Measurements from ENCODE around the gene USP17L28. TPM values are rescaled to one million over a fixed set of nuclear protein-coding genes. Genes with fewer than 3 reads are reported as not detected.
"Not testable (repeated sequence)": the region's sequence is repeated elsewhere in the genome, so short reads cannot be mapped to it uniquely, and the experiment has no call there.

USP17L28 gene
- total RNA-seq, 1 donor from 2014 or later = not detected

DNA sequence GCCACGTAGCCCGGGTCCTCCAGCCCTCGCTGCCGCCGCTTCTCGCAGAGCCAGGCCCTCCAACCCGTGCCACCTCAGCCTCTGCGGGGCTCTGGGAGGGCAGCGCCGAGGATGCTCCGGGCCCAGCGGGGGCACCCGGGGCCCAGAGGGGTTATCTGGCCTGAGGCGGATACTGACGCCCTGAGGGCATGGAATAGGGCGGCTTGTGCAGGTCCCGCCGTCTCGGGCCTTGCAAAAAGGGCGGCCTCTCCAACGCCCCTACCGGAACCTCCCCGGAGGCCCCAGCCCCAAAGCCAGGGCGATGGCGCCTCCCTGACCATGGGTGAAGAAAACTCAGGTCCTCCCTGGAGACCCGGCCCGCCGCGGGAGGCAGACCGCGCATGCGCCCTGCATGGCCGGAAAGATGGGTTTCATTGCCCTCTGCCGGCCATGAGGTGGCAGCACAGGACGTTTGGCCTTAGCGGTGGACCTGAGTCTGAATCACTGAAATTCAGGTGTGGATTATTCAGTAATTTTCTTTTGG, 32.4 kb downstream of the USP17L28 start:
- H3K36me3 ChIP-seq; H3K27ac ChIP-seq; H3K9me3 ChIP-seq; H3K27me3 ChIP-seq; intact Hi-C loops (cut with DNase I); H3K4me1 ChIP-seq: not testable (repeated sequence)
- TF ChIP-seq, protein P1, sequence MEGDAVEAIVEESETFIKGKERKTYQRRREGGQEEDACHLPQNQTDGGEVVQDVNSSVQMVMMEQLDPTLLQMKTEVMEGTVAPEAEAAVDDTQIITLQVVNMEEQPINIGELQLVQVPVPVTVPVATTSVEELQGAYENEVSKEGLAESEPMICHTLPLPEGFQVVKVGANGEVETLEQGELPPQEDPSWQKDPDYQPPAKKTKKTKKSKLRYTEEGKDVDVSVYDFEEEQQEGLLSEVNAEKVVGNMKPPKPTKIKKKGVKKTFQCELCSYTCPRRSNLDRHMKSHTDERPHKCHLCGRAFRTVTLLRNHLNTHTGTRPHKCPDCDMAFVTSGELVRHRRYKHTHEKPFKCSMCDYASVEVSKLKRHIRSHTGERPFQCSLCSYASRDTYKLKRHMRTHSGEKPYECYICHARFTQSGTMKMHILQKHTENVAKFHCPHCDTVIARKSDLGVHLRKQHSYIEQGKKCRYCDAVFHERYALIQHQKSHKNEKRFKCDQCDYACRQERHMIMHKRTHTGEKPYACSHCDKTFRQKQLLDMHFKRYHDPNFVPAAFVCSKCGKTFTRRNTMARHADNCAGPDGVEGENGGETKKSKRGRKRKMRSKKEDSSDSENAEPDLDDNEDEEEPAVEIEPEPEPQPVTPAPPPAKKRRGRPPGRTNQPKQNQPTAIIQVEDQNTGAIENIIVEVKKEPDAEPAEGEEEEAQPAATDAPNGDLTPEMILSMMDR (IDR thresholded peaks at IDR 0.05) = peak in 2 of 3 experiments; percentile 38 to 51
- DNase-seq (ENCODE audit: low spot score in 2 of 2) = peak in 1 of 2 donors; percentile 71
- H3K4me3 ChIP-seq = peak overlapping the region in 1 of 2 donors; percentile 54

DNA sequence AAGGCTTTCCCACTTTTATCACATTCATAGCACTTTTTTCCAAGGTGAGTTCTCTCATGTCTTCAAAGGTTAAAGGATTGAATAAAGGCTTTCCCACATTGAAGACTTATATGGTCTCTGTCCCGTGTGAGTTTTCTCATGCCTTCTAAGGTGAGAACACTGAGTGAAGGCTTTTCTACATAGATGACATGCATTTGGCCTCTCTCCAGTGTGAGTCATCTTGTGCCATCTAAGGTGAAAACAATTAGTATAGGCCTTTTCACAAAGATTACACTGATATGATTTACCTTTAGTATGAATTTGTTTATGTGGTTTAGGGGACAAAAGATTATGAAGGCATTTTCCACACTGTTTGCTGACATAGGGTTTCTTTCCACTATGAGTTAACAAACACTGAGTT, 35.4 kb downstream of the USP17L28 start:
- no peak overlapping the region for H3K27ac ChIP-seq
- no peaks in the 10 kb centered on the region for H3K36me3 ChIP-seq
- H3K4me3 ChIP-seq = no peak overlapping the region
- H3K4me1 ChIP-seq = no peaks in the 10 kb centered on the region
- TF ChIP-seq, protein P1 (IDR thresholded peaks at IDR 0.05) = no peak
- H3K9me3 ChIP-seq = no peaks in the 10 kb centered on the region
- H3K27me3 ChIP-seq = no peaks in the 10 kb centered on the region
- DNase-seq (ENCODE audit: low spot score in 2 of 2) = no peak
- intact Hi-C loops (cut with DNase I) = no loop called here

DNA sequence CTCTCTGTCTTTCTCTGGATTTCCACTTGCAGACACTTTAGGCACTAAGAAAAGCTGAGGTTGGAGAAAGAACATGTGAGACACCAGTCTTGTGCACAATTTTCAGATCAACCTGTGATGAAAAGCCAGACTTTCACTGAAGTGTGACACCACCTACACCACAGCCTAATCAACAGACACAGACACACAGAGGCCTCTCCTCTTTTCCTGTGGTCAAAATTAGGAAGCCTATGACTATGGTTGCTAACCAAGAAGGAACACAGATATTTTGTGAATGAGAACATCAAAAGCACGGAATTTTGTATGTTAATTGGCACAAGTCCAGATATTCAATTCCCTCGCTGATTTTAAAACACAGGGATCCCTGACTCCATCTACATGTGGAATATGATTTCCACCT, 40.3 kb downstream of the USP17L28 start:
- H3K27ac ChIP-seq; H3K36me3 ChIP-seq; DNase-seq (ENCODE audit: low spot score in 2 of 2); H3K4me3 ChIP-seq; H3K9me3 ChIP-seq; H3K27me3 ChIP-seq; intact Hi-C loops (cut with DNase I); H3K4me1 ChIP-seq: not testable (repeated sequence)

Other genes starting within 250 kb of the USP17L28 start
- gene FAM90A26, start 178.5 kb upstream of the USP17L28 start, total RNA-seq = not detected
- gene USP17L10, start 138.2 kb upstream of the USP17L28 start, total RNA-seq = not detected
- not detected for gene USP17L11, start 133.5 kb upstream of the USP17L28 start, total RNA-seq
- not detected for gene USP17L12, start 128.7 kb upstream of the USP17L28 start, total RNA-seq
- not detected for gene USP17L13, start 124.0 kb upstream of the USP17L28 start, total RNA-seq
- gene USP17L15, start 114.5 kb upstream of the USP17L28 start, total RNA-seq = not detected
- gene USP17L17, start 105.0 kb upstream of the USP17L28 start, total RNA-seq = not detected
- gene USP17L18, start 100.3 kb upstream of the USP17L28 start, total RNA-seq = not detected
- not detected for gene USP17L19, start 95.5 kb upstream of the USP17L28 start, total RNA-seq
- not detected for gene USP17L20, start 90.8 kb upstream of the USP17L28 start, total RNA-seq
- gene USP17L21, start 86.0 kb upstream of the USP17L28 start, total RNA-seq = not detected
- not detected for gene USP17L22, start 81.3 kb upstream of the USP17L28 start, total RNA-seq
- gene USP17L24, start 23.7 kb upstream of the USP17L28 start, total RNA-seq = not detected
- not detected for gene USP17L25, start 19.0 kb upstream of the USP17L28 start, total RNA-seq
- gene USP17L26, start 14.2 kb upstream of the USP17L28 start, total RNA-seq = not detected
- gene USP17L5, start 9.5 kb upstream of the USP17L28 start, total RNA-seq = not detected
- gene USP17L27, start 4.7 kb upstream of the USP17L28 start, total RNA-seq = not detected
- not detected for gene USP17L29, start 4.7 kb downstream of the USP17L28 start, total RNA-seq
- gene USP17L30, start 14.2 kb downstream of the USP17L28 start, total RNA-seq = not detected
- gene DEFB131A, start 95.5 kb downstream of the USP17L28 start, total RNA-seq = not detected